Endothelial cell of umbilical vein (primary cell): ENCODE results near the gene GNPDA2. TPM values are rescaled to one million over a fixed set of nuclear protein-coding genes. Genes with fewer than 3 reads are reported as not detected.

Source experiments
- BruUV-seq: library from RNA; stranded (reverse); fragments of 400-500 nt; replicated peaks from 2 replicates; lab custom pipeline; 2021; lab: Mats Ljungman, UMichigan
- CTCF ChIA-PET: fragments of 300-600, 350-600 bp; sonication (Branson Sonifier 250); formaldehyde crosslinking; loops from one replicate; lab custom pipeline; 2021; ENCODE audit warnings: antibody characterized with exemption, inconsistent platforms; lab: Charles Lee
- POLR2A ChIA-PET: fragments of 300-600, 350-600 bp; sonication (Branson Sonifier 250); formaldehyde crosslinking; loops from one replicate; lab custom pipeline; 2021; ENCODE audit warnings: antibody characterized with exemption, inconsistent platforms; lab: Charles Lee
- DNase-seq: peaks from one replicate; pipeline ENCODE4 v3.0.0-alpha.2; 2011; ENCODE audit warnings: low read depth, low spot score
- FAIRE-seq: peaks from 2 replicates; lab custom pipeline; 2011; peaks lifted over from hg19 to GRCh38; lab: Jason Lieb, UNC
- H2AFZ ChIP-seq: 2 replicates; pipeline ENCODE4 v1.6.0; 2012; ENCODE audit warnings: low read depth, low read length, control low read depth, inconsistent platforms
- H3K27ac ChIP-seq: 2 replicates; pipeline ENCODE4 v1.5.1; 2011; ENCODE audit warnings: low read depth, mild to moderate bottlenecking, control low read depth, low read length, moderate library complexity; ENCODE audit not compliant: insufficient read depth
- H3K27me3 ChIP-seq, 2 experiments: 2 replicates each; pipeline versions ENCODE4 v1.6.0 to v1.6.1; 2011; ENCODE audit warnings: low read length in 2 of 2, mixed read lengths in 1 of 2; ENCODE audit not compliant: control insufficient read depth in 2 of 2, insufficient read depth in 2 of 2
- H3K36me3 ChIP-seq, 2 experiments: 2 replicates in 1 of 2; 3 replicates in 1 of 2; pipeline ENCODE4 v1.5.1; 2011; ENCODE audit warnings: low read length in 2 of 2, mild to moderate bottlenecking in 1 of 2, moderate library complexity in 1 of 2; ENCODE audit not compliant: control insufficient read depth in 2 of 2, insufficient read depth in 2 of 2; ENCODE audit errors: extremely low read depth in 1 of 2
- H3K4me1 ChIP-seq: 3 replicates; pipeline ENCODE4 v1.5.1; 2011; ENCODE audit warnings: mild to moderate bottlenecking, low read length; ENCODE audit not compliant: control insufficient read depth, insufficient read depth; ENCODE audit errors: extremely low read depth
- H3K4me2 ChIP-seq: 2 replicates; pipeline ENCODE4 v1.6.1; 2011; ENCODE audit warnings: low read length, control low read depth, mixed read lengths; ENCODE audit not compliant: insufficient read depth
- H3K4me3 ChIP-seq, 3 experiments: fragments of 200-600 bp in 1 of 3; sonication (generic), shearing (Covaris generic) in 1 of 3; replicated peaks in 1 of 3; 2 replicates each; pipeline ENCODE4 v1.5.1; 2011 to 2016; ENCODE audit warnings: control low read depth in 3 of 3, low read length in 3 of 3, mild to moderate bottlenecking in 2 of 3, inconsistent platforms in 1 of 3, low read depth in 1 of 3, moderate library complexity in 1 of 3; ENCODE audit not compliant: insufficient read depth in 1 of 3
- H3K79me2 ChIP-seq: 2 replicates; pipeline ENCODE4 v1.6.0; 2012; ENCODE audit warnings: low read length, inconsistent platforms; ENCODE audit not compliant: control insufficient read depth, insufficient read depth
- H3K9ac ChIP-seq: replicated peaks from 2 replicates; pipeline ENCODE3; 2011; ENCODE audit warnings: low read length, control low read depth; ENCODE audit not compliant: insufficient read depth; ENCODE audit errors: extremely low read depth
- H3K9me1 ChIP-seq: replicated peaks from 3 replicates; pipeline ENCODE4 v1.6.0; 2011; ENCODE audit warnings: mild to moderate bottlenecking, low read length; ENCODE audit not compliant: control insufficient read depth, insufficient read depth; ENCODE audit errors: extremely low read depth
- H3K9me3 ChIP-seq: replicated peaks from 2 replicates; pipeline ENCODE4 v1.5.1; 2012; ENCODE audit warnings: low read length, inconsistent platforms; ENCODE audit not compliant: control insufficient read depth, insufficient read depth
- H4K20me1 ChIP-seq: replicated peaks from 2 replicates; pipeline ENCODE3; 2011; ENCODE audit warnings: mild to moderate bottlenecking, low read length; ENCODE audit not compliant: control insufficient read depth, insufficient read depth; ENCODE audit errors: extremely low read depth
- EZH2 ChIP-seq: IDR thresholded peaks from 2 replicates; pipeline ENCODE4 v1.6.1; 2012; ENCODE audit warnings: borderline replicate concordance, low read depth, mild to moderate bottlenecking, moderate library complexity, low read length, inconsistent platforms; ENCODE audit not compliant: severe bottlenecking
- FOS ChIP-seq: IDR thresholded peaks from 2 replicates; pipeline ENCODE4 v1.6.1; 2011; ENCODE audit warnings: mild to moderate bottlenecking, low read length, moderate library complexity, borderline replicate concordance; ENCODE audit not compliant: insufficient read depth
- GATA2 ChIP-seq: IDR thresholded peaks from 2 replicates; pipeline ENCODE4 v1.7.0; 2011; ENCODE audit warnings: low read depth, mild to moderate bottlenecking, moderate library complexity, mixed read lengths, low read length; ENCODE audit not compliant: insufficient read length, insufficient read depth
- JUN ChIP-seq: IDR thresholded peaks from 2 replicates; pipeline ENCODE4 v1.6.1; 2011; ENCODE audit warnings: borderline replicate concordance, low read depth; ENCODE audit not compliant: insufficient read length, insufficient read depth
- MAX ChIP-seq: IDR thresholded peaks from 2 replicates; pipeline ENCODE4 v1.6.1; 2011; ENCODE audit not compliant: insufficient read depth, insufficient read length
- MYC ChIP-seq: IDR thresholded peaks from one replicate; pipeline ENCODE4 v1.6.1; 2011; ENCODE audit warnings: mild to moderate bottlenecking, low read depth, low read length
- POLR2A ChIP-seq: IDR thresholded peaks from 2 replicates; pipeline ENCODE4 v1.6.1; 2012; ENCODE audit warnings: low read depth, mild to moderate bottlenecking, control low read depth, low read length
- POLR2AphosphoS5 ChIP-seq: IDR thresholded peaks from 2 replicates; pipeline ENCODE4 v1.6.1; 2012; ENCODE audit warnings: low read depth, mild to moderate bottlenecking, control low read depth, low read length, moderate library complexity; ENCODE audit not compliant: insufficient read depth
- dilution Hi-C: fragments of 300-500 bp; cut with MboI; formaldehyde crosslinking; loops from one replicate; pipeline ENCODE4 v1.15.0; 2019; ENCODE audit warnings: low sequenced_read_pairs; ENCODE audit not compliant: extremely low pct_ligation_motif_present
- intact Hi-C: fragments of 100-400 bp; cut with micrococcal nuclease; formaldehyde crosslinking; loops from one replicate; pipeline ENCODE4 v1.10.0; 2022
- polyA plus RNA-seq, 4 experiments: library from polyadenylated mRNA; depleted of rRNA in 3 of 4; stranded (reverse) in 3 of 4; unstranded in 1 of 4; fragments of >200 nt; gene quantifications; 2 replicates each; pipeline versions ENCODE4 v1.2.1 to v1.2.3, GENCODE V29; 2011 to 2012; ENCODE audit warnings: missing spikeins in 1 of 4
- total RNA-seq: library from RNA; stranded (reverse); gene quantifications from 2 replicates; pipeline ENCODE4 v1.2.3, GENCODE V29; 2021
- TF ChIP-seq, protein P1 (sequence below), 2 donors: IDR thresholded peaks; 1 replicate in 1 of 2; 2 replicates in 1 of 2; pipeline ENCODE4 v1.5.1; 2011; ENCODE audit warnings: low read length in 2 of 2, mild to moderate bottlenecking in 2 of 2, moderate library complexity in 2 of 2, control low read depth in 1 of 2, inconsistent platforms in 1 of 2, low read depth in 1 of 2; ENCODE audit not compliant: insufficient read depth in 1 of 2; ENCODE audit errors: extremely low read depth in 1 of 2

Gene GNPDA2
- total and polyA plus RNA-seq, 2 donors (not counting 3 experiments of a cell fraction or from before 2014, with no cell fraction given) = 7.6 to 14.7 TPM

- intact Hi-C loops = no loop called here
- Histone ChIP-seq H3K9me1 (no peaks in the 10 kb centered on the region), H2AFZ (no peak overlapping the region), H3K79me2 (peaks cover 15% of the 10 kb centered on the region), H4K20me1 (no peaks in the 10 kb centered on the region), H3K4me3 (no peak overlapping the region), H3K4me2 (no peak overlapping the region), H3K27me3 (no peaks in the 10 kb centered on the region), H3K4me1 (peaks cover 7% of the 10 kb centered on the region), H3K9ac (no peak overlapping the region), H3K27ac (no peak overlapping the region), H3K36me3 (peaks cover 0 to 12% of the 10 kb centered on the region in 2 experiments), H3K9me3 (no peaks in the 10 kb centered on the region)
- no TSS peak for BruUV-seq
- TF ChIP-seq, protein P1, sequence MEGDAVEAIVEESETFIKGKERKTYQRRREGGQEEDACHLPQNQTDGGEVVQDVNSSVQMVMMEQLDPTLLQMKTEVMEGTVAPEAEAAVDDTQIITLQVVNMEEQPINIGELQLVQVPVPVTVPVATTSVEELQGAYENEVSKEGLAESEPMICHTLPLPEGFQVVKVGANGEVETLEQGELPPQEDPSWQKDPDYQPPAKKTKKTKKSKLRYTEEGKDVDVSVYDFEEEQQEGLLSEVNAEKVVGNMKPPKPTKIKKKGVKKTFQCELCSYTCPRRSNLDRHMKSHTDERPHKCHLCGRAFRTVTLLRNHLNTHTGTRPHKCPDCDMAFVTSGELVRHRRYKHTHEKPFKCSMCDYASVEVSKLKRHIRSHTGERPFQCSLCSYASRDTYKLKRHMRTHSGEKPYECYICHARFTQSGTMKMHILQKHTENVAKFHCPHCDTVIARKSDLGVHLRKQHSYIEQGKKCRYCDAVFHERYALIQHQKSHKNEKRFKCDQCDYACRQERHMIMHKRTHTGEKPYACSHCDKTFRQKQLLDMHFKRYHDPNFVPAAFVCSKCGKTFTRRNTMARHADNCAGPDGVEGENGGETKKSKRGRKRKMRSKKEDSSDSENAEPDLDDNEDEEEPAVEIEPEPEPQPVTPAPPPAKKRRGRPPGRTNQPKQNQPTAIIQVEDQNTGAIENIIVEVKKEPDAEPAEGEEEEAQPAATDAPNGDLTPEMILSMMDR (IDR thresholded peaks at IDR 0.05; ENCODE audit: extremely low read depth in 1 of 2, insufficient read depth in 1 of 2, low read depth in 1 of 2, low read length in 2 of 2) = no peak
- CTCF ChIA-PET = interaction anchor here (3.6 kb wide), 1 partner anchor 10 kb away, joined by 13 read pairs; no protein-coding TSS in a partner anchor
- dilution Hi-C loops = no loop called here
- FAIRE-seq (no peak), DNase-seq (no peak)
- POLR2A ChIA-PET = no interaction called here
Measured at GRCh38 chr4:44684648-44685047, 41.7 kb downstream of the GNPDA2 start.

DNA sequence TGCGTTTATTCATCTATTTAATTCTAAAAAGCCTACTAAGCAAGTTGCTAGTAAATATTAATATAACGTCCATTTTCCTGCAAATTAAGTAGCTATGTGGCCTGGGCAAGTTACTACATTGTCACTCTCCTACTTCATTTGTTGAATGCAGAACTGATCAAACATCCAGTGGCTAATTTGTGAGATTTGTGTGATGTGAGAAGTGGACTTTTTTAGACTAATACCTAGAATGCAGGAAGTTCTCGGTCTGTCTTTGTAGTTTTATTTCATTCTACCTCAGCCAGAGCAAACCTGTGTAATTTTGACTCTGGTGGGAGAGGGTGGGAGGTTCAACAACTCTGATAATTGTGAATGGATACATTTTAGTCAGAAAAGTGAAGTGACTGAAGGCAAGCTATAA lies 47.3 kb downstream of the GNPDA2 start:
- Histone ChIP-seq H3K27ac (peak overlapping the region; percentile 83), H3K9ac (peak overlapping the region; percentile 89), H2AFZ (peak overlapping the region; percentile 82), H3K4me3 (peak overlapping the region; percentile 66 to 87 (median 68)), H4K20me1 (no peaks in the 10 kb centered on the region), H3K9me3 (no peaks in the 10 kb centered on the region), H3K9me1 (no peaks in the 10 kb centered on the region), H3K36me3 (peaks cover 0 to 10% of the 10 kb centered on the region in 2 experiments), H3K27me3 (peaks cover 0 to 6% of the 10 kb centered on the region in 2 experiments), H3K4me2 (peak overlapping the region; percentile 99), H3K79me2 (peaks cover 27% of the 10 kb centered on the region), H3K4me1 (peaks cover 18% of the 10 kb centered on the region)
- BruUV-seq = no TSS peak
- DNase-seq (no peak), FAIRE-seq (no peak)
- TF ChIP-seq, protein P1 (IDR thresholded peaks at IDR 0.05; ENCODE audit: extremely low read depth in 1 of 2, insufficient read depth in 1 of 2, low read depth in 1 of 2, low read length in 2 of 2) = no peak
- TF ChIP-seq POLR2A (no peak), JUN (no peak), GATA2 (no peak), MYC (no peak), EZH2 (no peak), POLR2AphosphoS5 (no peak), FOS (no peak), MAX (no peak)
- ChIA-PET CTCF (interaction anchor here (1.0 to 1.5 kb wide), 2 partner anchors 22 to 47 kb away, joined by 3 to 7 read pairs; partner anchors contain the start of gene GNPDA2), POLR2A (interaction anchor here (1.4 kb wide), 1 partner anchor 15 kb away, joined by 4 read pairs; no protein-coding TSS in a partner anchor)
- intact Hi-C loops = no loop called here
- dilution Hi-C loops = no loop called here
